ENCODE data around the gene AJAP1. TPM values are rescaled to one million over a fixed set of nuclear protein-coding genes. Genes with fewer than 3 reads are reported as not detected.

The AJAP1 gene
- polyA plus RNA-seq, 1 of the 3 experiments (the other 2 are of a cell fraction) = not detected

DNA sequence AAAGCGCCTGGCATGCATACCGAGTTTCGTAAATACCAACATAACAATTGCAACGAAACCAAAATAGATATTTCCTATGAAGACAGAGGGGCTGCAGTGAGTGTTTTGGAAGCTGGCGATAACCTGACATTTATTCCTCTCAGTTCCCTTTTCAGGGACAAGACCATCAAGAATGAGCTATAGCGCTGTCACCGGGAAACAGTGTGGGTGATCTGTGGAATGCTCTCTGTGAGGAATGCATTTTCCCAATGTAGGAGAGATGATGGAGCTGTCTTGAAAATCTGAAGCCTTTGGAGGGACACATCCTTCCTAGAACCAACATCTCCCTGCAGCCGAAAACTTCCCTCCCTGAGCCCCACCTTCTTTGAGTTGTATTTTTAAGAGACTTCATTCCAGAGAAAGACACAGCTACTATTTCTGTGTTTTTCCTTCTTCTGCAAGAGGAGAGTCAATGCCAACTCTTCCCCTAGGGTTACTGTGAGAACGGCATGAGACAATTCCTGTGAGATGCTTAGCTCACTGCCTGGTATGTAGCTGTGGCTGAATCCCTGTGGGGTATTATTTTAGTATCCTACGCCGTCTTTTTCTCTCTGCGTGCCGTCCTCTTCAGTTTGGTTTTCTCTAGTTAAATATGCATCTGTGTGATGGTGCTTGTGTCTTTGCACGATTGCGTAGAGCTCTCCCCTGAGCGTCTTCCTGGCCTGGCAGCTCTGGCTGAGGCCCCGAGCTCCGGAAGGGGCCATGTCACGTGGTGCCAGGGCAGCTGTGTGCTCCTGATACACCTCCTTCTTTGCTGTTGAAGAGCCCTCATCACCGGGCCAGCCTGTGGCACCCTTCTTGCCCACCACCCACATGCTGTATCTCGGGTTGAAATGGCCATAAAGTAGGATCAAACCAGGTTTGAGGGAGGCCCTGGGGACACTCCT lies 45.2 kb downstream of the AJAP1 start:
- Histone ChIP-seq H3K36me3 (replicated peaks in 1 of 2; ENCODE audit: control insufficient read depth in 1 of 2, insufficient read depth in 2 of 2, low read length in 1 of 2) (no peaks in the 10 kb centered on the region), H3F3A (replicated peaks; ENCODE audit: insufficient read depth) (no peaks in the 10 kb centered on the region), H3K9me3 (no peaks in the 10 kb centered on the region), H2AFZ (ENCODE audit: low read depth) (no peak overlapping the region), H3K79me2 (ENCODE audit: insufficient read depth) (no peaks in the 10 kb centered on the region), H3K9me2 (no peaks in the 10 kb centered on the region), H3K9ac (no peak overlapping the region), H3K4me3 (ENCODE audit: low read depth in 2 of 2, low read length in 1 of 2) (no peak overlapping the region), H3K4me2 (no peak overlapping the region), H4K20me1 (ENCODE audit: insufficient read depth) (no peaks in the 10 kb centered on the region), H3K27me3 (ENCODE audit: insufficient read depth) (no peaks in the 10 kb centered on the region), H3K27ac (ENCODE audit: low read depth in 2 of 2, low read length in 1 of 2) (no peak overlapping the region), H3K4me1 (ENCODE audit: control insufficient read depth in 1 of 2, insufficient read depth in 2 of 2, low read depth in 1 of 2, low read length in 1 of 2) (peaks cover 0 to 9% of the 10 kb centered on the region in 2 experiments; a peak in 1 of 4 replicates)
- ChIA-PET CTCF (interaction anchor here (1.1 kb wide), 2 partner anchors 126 to 1046 kb away, joined by 3 read pairs; no protein-coding TSS in a partner anchor), POLR2A (no interaction called here)
- TF ChIP-seq FOSL2 (IDR thresholded peaks at IDR 0.05; ENCODE audit: borderline replicate concordance, low read depth) = no peak
- TF ChIP-seq, protein P1, sequence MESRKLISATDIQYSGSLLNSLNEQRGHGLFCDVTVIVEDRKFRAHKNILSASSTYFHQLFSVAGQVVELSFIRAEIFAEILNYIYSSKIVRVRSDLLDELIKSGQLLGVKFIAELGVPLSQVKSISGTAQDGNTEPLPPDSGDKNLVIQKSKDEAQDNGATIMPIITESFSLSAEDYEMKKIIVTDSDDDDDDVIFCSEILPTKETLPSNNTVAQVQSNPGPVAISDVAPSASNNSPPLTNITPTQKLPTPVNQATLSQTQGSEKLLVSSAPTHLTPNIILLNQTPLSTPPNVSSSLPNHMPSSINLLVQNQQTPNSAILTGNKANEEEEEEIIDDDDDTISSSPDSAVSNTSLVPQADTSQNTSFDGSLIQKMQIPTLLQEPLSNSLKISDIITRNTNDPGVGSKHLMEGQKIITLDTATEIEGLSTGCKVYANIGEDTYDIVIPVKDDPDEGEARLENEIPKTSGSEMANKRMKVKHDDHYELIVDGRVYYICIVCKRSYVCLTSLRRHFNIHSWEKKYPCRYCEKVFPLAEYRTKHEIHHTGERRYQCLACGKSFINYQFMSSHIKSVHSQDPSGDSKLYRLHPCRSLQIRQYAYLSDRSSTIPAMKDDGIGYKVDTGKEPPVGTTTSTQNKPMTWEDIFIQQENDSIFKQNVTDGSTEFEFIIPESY (IDR thresholded peaks at IDR 0.05; ENCODE audit: borderline replicate concordance, low read depth) = no peak
- TF ChIP-seq ELF1 (IDR thresholded peaks at IDR 0.05) = no peak
- no peak for TF ChIP-seq YY1 (IDR thresholded peaks at IDR 0.05; ENCODE audit: low read depth)
- no peak for TF ChIP-seq RAD21 (IDR thresholded peaks at IDR 0.05; ENCODE audit: low read length)
- TF ChIP-seq JUND (IDR thresholded peaks at IDR 0.05) = no peak
- TF ChIP-seq RCOR1 (IDR thresholded peaks at IDR 0.05; ENCODE audit: low read length) = no peak
- TF ChIP-seq CHD2 (IDR thresholded peaks at IDR 0.05; ENCODE audit: low read length, partially characterized antibody) = no peak
- DNase-seq = no peak
- whole genome bisulfite sequencing (ENCODE audit: low lambda C conversion rate) = 65% methylated on average over 17 of the region's 21 CpGs

DNA sequence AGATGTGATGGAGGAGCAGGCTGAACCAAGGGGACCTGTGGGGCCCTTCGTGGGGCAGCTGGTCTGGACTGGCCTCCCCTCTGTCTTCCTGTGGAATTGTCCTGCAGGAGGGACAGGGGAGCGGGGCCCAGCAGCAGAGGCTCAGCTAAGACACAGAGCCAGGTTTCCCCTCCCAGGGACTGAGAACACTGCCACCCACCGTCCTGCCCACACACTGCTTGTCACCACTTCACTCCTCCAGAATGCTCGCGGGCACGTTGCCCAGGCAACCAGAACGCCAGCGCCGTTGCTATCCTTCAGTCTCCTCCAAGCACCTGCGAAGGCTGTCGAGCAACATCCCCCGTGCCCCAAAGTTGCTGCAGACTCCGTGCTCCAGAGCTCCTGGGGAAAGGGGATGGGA lies 46.4 kb downstream of the AJAP1 start:
- 72% methylated on average over 10 of the region's 13 CpGs for WGBS (ENCODE audit: low lambda C conversion rate)

More for the DNA sequence above, 46.4 kb downstream of the AJAP1 start:
- TF ChIP-seq MXI1 (IDR thresholded peaks at IDR 0.05; ENCODE audit: low read depth, low read length) (no peak), TAF1 (IDR thresholded peaks at IDR 0.05; ENCODE audit: borderline replicate concordance, low read depth, low read length) (no peak), RXRA (IDR thresholded peaks at IDR 0.05; ENCODE audit: borderline replicate concordance, low read depth) (no peak), GATA2 (CRISPR knock-in tag; IDR thresholded peaks at IDR 0.05) (no peak), FOXJ3 (CRISPR knock-in tag; IDR thresholded peaks at IDR 0.05) (no peak), EZH2phosphoT487 (IDR thresholded peaks at IDR 0.05; ENCODE audit: borderline replicate concordance, low read depth) (no peak), NFIC (IDR thresholded peaks at IDR 0.05; ENCODE audit: borderline replicate concordance) (no peak)
- TF ChIP-seq, protein P1 (IDR thresholded peaks at IDR 0.05; ENCODE audit: borderline replicate concordance, low read depth) = no peak
- TF ChIP-seq, protein P2, sequence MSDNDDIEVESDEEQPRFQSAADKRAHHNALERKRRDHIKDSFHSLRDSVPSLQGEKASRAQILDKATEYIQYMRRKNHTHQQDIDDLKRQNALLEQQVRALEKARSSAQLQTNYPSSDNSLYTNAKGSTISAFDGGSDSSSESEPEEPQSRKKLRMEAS (IDR thresholded peaks at IDR 0.05; ENCODE audit: low read depth) = no peak
- TF ChIP-seq, protein P3, sequence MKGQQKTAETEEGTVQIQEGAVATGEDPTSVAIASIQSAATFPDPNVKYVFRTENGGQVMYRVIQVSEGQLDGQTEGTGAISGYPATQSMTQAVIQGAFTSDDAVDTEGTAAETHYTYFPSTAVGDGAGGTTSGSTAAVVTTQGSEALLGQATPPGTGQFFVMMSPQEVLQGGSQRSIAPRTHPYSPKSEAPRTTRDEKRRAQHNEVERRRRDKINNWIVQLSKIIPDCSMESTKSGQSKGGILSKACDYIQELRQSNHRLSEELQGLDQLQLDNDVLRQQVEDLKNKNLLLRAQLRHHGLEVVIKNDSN (IDR thresholded peaks at IDR 0.05; ENCODE audit: borderline replicate concordance, low read depth) = no peak
- Histone ChIP-seq H2AFZ (ENCODE audit: low read depth) (no peak overlapping the region), H3K79me2 (ENCODE audit: insufficient read depth) (no peaks in the 10 kb centered on the region), H3K9me2 (no peaks in the 10 kb centered on the region), H3K9me3 (no peaks in the 10 kb centered on the region), H3K27ac (ENCODE audit: low read depth in 2 of 2, low read length in 1 of 2) (no peak overlapping the region), H3K4me1 (ENCODE audit: control insufficient read depth in 1 of 2, insufficient read depth in 2 of 2, low read depth in 1 of 2, low read length in 1 of 2) (peaks cover 0 to 9% of the 10 kb centered on the region in 2 experiments; a peak in 1 of 4 replicates), H3K27me3 (ENCODE audit: insufficient read depth) (no peaks in the 10 kb centered on the region), H3K4me2 (no peak overlapping the region), H3K4me3 (ENCODE audit: low read depth in 2 of 2, low read length in 1 of 2) (no peak overlapping the region), H3K36me3 (replicated peaks in 1 of 2; ENCODE audit: control insufficient read depth in 1 of 2, insufficient read depth in 2 of 2, low read length in 1 of 2) (no peaks in the 10 kb centered on the region), H3F3A (replicated peaks; ENCODE audit: insufficient read depth) (no peaks in the 10 kb centered on the region), H4K20me1 (ENCODE audit: insufficient read depth) (no peaks in the 10 kb centered on the region), H3K9ac (no peak overlapping the region)
- POLR2A ChIA-PET = interaction anchor here (0.5 kb wide), 1 partner anchor 994 kb away, joined by 4 read pairs; no protein-coding TSS in a partner anchor
- CTCF ChIA-PET = interaction anchor here (0.7 to 0.8 kb wide), 2 partner anchors 44 to 59 kb away, joined by 3 read pairs; no protein-coding TSS in a partner anchor
- DNase-seq = no peak

All from SK-N-SH (cell line).